GM12865 (cell line): ENCODE results near the gene USF1.
"Not testable (repeated sequence)": the region's sequence is repeated elsewhere in the genome, so short reads cannot be mapped to it uniquely, and the experiment has no call there.

Experiments
- DNase-seq: peaks from one replicate; pipeline ENCODE4 v3.0.0; 2010; ENCODE audit warnings: low read depth
- H3K4me3 ChIP-seq: 2 replicates; pipeline ENCODE4 v1.5.1; 2011; ENCODE audit warnings: mild to moderate bottlenecking, low read depth, low read length, control low read depth
- TF ChIP-seq, protein P1 (sequence below): IDR thresholded peaks from 2 replicates; pipeline ENCODE4 v1.5.1; 2011; ENCODE audit warnings: low read length, control low read depth, low read depth, inconsistent platforms; ENCODE audit not compliant: insufficient read depth; ENCODE audit errors: missing control alignments

Gene USF1

DNA sequence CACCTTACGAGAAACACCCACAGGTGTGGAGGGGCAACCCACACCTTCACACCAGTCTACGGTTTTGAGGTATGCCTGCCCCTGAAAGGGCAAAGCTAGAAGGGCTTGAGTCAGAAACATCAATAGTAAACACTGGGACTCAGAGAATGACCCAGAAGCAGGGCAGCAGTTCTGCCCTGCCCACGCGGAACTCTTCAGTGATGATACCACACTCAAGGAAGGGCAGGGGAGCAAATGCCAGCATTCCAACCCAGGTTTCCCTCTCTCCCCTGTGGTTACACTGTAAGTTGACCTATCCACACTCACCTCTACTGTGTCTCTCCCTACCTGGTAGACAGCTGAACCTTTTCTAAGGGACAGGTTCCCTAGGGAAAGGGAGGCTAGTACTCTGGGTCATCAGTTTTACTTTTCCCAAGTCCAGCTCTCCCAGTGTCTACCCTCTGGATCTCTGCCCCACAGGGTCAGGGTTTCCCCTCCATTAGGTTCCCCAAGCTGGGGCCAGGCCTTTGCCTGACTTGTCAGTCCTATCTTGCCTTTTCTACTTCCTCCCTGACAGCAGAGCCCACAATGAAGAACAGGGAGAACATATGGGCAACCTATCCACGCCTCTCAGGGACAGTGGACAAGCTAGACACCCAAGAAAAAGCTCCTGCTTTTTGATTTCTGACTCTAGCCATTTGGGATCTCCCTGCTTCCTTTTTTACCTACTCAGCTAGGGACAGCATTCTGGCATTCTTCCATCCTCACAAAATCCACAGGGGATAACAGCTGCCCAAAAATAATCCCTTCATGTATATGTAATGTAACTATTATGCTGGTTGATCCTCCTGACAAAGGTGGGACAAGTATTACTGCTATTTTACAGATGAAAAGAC lies 27.8 kb downstream of the USF1 start:
- no peak for DNase-seq
- TF ChIP-seq, protein P1, sequence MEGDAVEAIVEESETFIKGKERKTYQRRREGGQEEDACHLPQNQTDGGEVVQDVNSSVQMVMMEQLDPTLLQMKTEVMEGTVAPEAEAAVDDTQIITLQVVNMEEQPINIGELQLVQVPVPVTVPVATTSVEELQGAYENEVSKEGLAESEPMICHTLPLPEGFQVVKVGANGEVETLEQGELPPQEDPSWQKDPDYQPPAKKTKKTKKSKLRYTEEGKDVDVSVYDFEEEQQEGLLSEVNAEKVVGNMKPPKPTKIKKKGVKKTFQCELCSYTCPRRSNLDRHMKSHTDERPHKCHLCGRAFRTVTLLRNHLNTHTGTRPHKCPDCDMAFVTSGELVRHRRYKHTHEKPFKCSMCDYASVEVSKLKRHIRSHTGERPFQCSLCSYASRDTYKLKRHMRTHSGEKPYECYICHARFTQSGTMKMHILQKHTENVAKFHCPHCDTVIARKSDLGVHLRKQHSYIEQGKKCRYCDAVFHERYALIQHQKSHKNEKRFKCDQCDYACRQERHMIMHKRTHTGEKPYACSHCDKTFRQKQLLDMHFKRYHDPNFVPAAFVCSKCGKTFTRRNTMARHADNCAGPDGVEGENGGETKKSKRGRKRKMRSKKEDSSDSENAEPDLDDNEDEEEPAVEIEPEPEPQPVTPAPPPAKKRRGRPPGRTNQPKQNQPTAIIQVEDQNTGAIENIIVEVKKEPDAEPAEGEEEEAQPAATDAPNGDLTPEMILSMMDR = no peak
- H3K4me3 ChIP-seq = no peak overlapping the region

DNA sequence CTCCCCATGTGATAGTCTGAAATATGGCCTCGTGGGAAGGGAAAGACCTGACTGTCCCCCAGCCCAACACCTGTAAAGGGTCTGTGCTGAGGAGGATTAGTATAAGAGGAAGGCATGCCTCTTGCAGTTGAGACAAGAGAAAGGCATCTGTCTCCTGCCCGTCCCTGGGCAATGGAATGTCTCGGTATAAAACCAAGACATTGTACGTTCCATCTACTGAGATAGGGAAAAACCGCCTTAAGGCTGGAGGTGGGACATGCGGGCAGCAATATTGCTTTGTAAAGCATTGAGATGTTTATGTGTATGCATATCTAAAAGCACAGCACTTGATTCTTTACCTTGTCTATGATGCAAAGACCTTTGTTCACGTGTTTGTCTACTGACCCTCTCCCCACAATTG lies 28.6 kb downstream of the USF1 start:
- H3K4me3 ChIP-seq, DNase-seq: not testable (repeated sequence)

DNA sequence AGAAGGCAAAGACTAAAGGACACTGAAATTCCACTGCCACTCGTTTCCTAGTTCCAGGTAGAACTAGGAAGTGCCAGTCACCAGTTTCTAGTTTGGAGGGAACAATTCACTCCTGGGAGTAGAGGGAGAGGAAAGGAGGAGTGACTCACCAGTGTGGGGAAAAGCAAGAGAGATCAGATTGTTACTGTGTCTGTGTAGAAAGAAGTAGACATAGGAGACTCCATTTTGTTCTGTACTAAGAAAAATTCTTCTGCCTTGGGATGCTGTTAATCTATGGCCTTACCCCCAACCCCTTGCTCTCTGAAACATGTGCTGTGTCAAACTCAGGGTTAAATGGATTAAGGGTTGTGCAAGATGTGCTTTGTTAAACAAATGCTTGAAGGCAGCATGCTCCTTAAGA lies 29.1 kb downstream of the USF1 start:
- DNase-seq, H3K4me3 ChIP-seq: not testable (repeated sequence)

DNA sequence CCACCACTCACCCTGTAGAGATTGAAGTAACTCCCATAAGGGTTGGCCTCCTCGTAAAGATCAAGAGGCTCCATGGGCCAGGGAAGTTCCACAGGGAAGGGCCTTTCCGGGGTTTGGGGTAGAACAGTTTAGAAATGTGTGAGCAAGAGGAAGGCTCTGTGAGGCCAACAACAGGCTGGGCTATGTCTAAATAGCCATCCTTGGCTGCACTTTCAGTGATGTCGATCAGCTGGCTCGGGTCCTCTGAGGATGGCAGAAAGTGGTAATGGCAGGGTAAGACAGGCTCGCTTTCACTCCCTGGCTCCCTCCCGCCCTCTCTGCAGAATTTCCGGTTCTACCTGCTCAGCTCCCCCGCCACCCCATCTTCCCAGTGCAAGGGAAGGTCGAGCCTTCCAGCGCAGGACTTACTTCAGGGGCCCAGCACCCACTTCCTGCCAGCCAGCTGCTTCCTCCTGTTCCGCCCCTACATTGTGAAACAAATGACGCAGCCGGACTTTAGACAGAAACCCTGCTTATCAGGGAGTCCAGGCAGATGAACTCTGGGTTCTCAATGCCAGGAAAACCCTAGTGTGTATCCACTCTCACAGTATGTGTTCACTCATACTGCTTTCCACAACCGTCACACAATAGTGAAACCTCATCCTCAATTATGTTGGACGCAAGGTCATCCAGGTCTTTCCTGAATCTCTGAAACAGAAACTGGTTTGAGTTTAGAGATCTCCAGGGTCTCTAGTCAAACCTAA lies 32.1 kb downstream of the USF1 start:
- TF ChIP-seq, protein P1 = no peak
- peak overlapping the region; percentile 62 for H3K4me3 ChIP-seq
- peak; percentile 95 for DNase-seq

DNA sequence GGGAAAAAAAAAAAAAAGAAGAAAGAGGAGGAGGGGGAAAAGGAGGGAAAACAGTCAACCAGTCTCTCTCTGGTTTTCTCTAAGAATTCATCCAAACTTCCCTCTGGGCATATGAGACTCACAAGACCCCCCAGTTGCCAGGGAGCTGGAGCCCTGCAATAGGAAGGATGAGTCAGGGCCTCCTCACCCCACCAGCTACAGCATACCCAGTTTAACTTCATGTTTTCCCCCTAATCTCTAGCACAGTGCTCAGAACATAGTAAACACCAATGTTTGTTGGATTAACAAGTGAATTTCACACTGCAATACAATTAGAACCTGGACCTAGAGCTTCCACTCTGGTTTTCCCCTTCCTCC lies 32.7 kb downstream of the USF1 start:
- DNase-seq = no peak
- TF ChIP-seq, protein P1 = no peak
- peak overlapping the region; percentile 62 for H3K4me3 ChIP-seq

DNA sequence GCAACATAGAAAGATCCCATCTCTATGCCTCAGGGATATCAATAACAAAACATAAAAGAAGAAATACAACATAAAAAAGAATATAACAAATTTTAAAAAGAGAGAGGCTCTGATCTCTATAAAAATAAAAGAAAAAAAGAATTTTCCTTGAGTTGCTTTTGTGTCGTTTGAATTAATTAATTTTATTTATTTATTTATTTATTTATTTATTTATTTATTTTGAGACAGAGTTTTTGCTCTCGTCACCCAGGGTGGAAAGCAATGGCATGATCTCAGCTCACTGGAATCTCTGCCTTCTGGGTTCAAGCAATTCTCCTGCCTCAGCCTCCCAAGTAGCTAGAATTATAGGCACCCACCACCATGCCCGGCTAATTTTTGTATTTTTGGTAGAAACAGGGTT lies 33.4 kb downstream of the USF1 start:
- no peak overlapping the region for H3K4me3 ChIP-seq
- DNase-seq = no peak
- TF ChIP-seq, protein P1 = no peak

DNA sequence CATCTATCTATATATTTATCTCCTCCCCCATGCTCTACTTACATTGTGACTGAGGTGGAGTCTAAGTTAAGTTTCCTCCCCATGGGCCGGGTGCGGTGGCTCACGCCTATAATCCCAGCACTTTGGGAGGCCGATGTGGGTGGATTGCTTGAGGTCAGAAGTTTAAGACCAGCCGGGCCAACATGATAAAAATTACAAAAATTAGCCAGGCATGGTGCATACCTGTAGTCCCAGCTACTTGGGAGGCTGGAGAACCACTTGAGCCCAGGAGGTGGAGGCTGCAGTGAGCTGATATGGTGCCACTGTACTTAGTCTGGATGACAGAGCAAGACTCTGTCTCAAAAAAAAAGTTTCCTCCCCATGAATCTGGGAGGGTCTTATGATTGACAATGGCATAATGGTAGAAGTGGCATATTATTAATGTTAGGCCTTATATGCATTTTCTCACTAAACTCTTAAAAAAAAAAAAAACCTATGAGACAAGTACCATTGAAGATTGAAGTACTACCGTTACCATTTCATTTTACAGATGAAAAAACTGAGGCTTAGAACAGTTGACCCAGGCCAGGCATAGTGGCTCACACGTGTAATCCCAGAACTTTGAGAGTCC lies 36.1 kb downstream of the USF1 start:
- H3K4me3 ChIP-seq = no peak overlapping the region
- TF ChIP-seq, protein P1 = no peak
- no peak for DNase-seq
